GM19372 (cell line): ENCODE measurements around the gene APEX1.

ENCODE experiments used
- ATAC-seq: cut with Tn5 transposase; IDR thresholded peaks from one replicate; pipeline ENCODE4 v1.9.1; 2021; ENCODE audit warnings: mild to moderate bottlenecking, low read depth, moderate library complexity; ENCODE audit not compliant: unreplicated experiment

Gene APEX1

DNA sequence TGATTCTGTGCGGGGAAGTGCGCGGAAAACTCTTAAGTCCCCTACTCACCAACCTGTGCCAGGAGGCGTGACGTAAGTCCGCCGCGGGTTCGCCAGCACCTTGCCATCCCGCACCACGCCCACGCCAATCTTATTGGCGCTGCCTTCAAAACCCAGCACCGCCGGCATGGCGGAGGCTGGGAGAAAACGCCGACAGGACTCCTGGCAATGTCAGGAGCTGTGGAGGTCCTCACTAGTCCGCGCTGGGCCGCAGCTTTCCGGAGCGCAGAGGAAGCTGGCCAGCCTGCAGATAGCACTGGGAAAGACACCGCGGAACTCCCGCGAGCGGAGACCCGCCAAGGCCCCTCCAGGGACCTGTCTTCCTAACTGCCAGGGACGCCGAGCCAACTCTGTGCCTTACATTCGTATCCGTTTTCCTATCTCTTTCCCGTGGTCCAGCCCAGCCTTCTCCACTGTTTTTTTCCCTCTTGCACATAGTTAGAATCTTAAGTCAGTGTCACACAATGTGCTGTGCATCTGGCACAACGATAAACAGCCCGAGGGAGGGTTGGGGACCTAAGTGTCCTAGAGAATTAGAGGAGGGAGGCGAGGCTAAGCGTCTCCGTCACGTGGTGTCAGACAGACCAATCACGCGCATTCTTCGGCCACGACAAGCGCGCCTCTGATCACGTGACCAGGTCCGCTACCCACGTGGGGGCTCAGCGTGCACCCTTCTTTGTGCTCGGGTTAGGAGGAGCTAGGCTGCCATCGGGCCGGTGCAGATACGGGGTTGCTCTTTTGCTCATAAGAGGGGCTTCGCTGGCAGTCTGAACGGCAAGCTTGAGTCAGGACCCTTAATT is at the start of gene APEX1, which contains the start of gene OSGEP:
Gene APEX1, plus strand, starts transcription at position 711 of the 839 bp plus-strand sequence. CDS start 420 bp downstream, outside the sequence.
Gene OSGEP, minus strand, starts transcription at position 297 of the 839 bp plus-strand sequence. Its CDS starts 129 bp downstream, at position 168.
- ATAC-seq, result peak; percentile 82

DNA sequence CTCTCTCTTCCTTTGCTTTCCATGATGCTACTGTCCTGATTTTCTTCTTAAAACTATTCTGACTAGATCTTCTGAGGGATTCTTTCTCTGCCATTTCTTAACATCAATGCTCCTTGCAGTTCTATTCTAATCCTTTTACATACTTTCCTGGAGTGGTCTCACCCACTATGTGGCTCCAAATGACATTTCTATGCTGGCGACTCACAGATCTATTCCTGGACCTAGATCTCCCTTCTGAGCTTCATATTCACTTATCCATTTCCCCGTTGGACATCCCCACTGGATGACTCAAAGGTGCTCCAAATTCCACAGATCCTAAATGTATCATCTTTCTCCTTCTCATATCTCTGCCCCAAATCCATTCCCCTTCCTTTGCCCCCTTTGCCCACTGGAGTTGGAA is 45.8 kb upstream of the APEX1 start:
- no peak for ATAC-seq

DNA sequence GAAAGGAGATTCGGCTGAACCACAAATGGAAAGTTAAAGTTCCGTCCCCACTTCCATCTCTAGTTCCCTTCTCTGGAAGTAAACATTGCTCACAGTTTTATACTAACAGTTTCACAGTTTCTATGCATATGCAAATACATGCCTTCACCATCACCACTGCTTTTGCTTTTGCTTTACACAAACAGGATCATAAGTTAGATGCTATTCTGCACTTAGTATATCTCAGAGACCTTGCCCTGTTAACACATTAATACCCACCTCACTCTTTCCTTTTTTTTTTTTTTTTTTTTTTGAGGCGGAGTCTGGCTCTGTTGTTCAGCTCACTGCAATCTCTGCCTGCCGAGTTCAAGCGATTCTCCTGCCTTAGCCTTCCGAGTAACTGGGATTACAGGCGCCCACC is 42.6 kb upstream of the APEX1 start:
- peak; percentile 43 for ATAC-seq

DNA sequence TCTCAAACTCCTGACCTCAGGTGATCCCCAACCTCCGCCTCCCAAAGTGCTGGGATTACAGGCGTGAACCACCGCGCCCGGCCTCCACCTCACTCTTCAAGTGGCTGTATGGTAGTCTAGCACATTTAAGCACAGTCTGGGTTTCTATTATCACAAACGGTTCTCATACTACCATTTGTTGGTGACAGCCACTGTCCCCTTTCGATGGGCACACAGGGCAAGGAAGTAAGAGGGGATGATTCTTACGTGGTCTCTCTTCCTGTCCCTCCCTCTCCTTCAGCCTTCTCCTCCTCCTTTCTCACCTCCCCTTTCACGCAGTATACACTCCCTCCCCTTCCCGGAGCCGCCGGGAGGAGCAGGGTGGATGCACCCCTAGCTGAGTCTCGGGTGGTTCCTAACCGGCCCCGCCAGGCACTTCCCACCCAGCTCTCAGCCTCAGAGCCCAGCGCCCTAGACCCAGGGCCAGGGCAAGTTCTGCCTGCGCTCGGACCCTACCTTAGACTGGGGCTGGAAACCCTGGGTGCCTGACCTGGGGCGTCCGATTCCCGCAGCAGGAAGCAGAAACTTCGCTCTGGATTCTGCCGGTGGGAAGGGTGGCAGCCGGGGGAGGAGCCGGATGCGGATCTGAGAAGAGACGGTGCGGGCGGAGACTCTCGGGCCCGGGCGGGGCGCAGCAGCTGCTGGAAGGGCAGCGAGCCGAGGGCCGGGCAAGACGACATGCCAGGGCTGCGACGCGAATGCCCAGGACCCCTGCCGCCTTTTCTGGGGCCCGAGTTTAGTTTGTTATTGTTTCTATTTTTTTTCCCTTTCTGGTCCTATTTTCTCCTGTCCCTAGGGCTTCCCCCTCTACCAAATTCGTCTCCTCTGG is 41.9 kb upstream of the APEX1 start, which contains the start of gene TEP1:
Gene TEP1, minus strand, starts transcription at position 626 of the 868 bp plus-strand sequence. CDS start 5,062 bp downstream, outside the sequence.
- peak; percentile 53 for ATAC-seq

DNA sequence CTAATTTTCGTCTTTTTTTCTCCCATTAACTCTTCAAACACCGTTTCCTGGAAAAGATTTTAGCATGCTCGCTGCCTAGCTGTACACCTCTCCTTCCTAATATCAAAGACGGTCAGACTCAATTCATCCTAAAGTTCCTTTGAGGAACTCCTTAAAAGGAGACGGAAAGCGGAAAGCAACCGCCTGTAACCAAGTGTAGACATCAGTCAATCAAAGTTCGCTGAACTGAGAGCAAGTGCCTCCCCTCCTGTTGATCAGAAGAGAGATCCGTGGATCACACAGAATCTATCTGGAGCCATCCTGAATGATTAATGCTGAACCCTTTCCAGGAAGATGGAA is 41.3 kb upstream of the APEX1 start:
- peak; percentile 39 for ATAC-seq

DNA sequence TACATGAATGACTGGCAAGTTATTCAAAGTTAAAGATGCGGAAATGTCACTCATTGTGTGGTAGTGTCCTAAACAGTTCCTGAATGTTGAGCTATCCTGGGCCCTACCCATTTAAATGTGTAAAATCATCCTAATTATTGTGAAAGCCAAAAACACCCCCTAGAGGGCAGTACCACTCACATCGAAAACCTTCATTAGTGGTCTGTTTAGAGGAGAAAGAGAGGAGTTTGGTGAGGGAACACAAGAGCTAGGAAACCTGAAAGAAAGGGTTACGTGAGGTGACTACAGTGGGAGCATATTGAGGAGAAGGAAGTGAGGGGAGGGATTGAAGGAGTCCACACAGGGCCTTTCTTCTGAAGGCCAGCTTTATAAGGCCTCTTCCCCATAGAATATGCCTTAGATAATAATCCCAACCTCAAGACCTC is 39.2 kb upstream of the APEX1 start:
- no peak for ATAC-seq

DNA sequence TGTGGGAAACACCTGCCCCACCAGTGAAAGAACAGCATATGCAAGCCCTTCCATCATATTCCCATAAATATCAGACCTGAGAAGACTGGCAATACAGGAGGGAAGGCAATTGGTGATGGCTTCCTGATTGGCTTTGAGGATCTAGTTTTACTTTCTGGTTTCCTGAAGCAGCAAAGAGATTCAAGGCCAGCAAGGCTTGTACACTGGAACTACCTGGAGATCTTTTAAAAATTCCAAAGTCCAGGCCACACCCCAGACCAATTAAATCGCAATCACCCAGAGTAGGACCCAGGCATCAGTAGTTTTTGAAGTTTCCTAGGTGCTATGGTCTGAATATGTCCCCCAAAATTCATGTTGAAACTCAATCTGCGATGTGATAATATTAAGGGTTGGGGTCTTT is 38.8 kb upstream of the APEX1 start:
- no peak for ATAC-seq

DNA sequence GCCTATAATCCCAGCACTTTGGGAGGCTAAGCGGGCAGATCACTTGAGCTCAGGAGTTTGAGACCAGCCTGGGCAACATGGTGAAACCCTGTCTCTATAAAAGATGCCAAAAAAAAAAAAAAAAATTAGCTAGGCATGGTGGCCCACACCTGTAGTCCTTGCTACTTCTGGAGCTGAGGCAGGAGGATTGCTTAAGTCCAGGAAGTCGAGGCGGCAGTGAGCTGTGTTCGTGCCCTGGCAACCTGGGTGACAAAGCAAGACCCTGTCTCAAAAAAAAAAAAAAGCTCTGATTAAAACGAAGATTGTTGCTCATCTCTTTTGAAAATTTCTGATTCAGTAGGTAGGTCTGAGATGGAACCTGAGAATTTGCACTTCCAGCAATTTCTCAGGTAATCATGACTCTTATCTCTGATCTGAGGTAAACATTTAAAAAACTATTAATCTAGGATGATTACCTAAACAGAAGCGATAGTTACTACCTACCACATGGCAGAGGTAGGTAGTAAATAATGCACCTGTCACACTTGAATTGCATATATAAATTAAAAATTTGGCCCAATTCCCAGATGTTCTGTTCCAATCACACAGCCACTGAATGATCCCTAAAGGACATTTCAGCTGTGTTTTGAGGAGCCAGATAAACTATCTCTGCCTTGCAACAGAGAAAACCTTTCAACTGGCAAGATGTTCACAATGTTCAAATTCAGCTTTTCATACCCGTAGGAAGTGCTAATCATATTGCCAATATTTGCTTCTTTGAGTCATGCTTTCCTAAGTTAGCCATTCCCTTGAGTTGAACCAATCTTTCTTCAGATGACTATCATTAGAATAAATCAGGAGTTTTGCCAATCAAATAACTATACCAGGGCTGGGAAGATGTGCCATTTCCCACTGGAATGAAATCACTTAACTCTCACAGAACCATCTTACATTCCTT is 37.5 kb upstream of the APEX1 start:
- no peak for ATAC-seq

DNA sequence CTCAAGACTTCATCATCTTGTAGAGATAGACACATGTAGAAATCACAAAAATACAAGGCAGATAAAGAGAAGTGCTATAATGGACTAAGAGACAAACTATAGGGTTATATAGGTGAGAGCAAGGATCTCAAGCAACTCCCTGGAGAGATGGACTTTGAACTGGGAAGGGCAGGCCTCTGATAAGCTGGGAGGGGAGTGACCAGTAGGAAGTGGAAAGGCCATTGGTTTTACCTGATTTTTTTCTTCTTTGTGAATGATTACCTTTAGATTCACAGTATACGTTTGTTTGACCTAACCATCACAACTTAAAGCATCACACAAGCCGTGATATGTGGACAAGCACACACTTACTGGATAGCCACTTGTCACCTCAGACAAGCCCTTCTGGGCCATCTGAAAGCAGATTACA is 36.5 kb upstream of the APEX1 start:
- ATAC-seq, result no peak

DNA sequence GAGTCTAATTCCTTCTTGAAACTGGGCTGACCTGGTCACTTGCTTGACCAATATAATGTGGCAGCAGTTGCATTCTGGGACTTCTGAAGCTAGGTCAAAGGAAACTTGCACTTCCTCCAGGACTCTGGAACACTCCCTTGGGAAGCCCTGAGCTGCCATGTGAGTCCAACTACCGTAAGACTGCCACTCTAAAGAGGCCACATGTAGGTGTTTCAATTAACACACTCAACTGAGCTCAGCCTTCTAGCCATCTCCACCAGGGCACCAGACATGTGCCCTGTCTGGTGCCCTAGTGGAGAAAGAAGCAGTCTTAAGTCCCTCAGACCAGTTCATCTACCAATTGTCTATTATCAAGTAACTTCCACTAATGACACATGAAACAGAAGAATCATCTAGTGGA is 35.6 kb upstream of the APEX1 start:
- ATAC-seq, result no peak

DNA sequence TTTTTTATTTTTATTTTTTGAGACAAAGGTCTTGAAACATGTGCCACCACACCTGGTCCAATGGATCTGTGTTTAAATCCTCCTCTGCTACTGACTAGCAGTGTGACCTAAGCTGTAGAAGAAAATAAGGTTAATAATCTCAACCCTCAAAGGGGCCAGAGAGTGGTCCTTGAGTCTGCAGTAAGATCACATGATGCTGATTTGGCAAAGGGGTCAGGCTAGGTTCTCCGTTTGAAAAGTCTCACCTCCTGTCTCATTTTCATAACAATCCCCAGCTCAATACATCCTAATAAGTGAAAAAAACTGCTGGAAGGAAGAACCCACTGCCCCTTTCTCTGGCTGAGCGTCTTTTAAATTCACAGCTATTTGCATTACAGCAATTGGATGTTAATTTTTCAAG is 33.8 kb upstream of the APEX1 start:
- ATAC-seq, result no peak

DNA sequence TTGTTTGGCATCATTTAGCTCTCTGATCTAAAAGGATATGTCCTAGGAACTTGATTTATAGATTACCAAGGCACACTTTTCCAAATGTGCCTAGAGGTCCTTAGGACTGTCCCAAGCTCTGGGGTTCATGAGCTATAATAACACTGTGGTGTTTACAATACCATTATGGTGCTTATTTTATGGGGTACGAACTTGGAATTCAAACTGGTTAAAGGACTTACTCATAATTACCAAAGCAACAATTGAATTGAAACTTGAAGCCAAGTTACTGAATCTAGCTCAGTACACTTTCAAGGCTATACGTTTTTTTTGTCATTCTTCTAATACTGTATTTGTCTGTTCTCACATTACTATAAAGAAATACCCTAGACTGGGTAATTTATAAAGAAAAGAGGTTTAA is 32.1 kb upstream of the APEX1 start:
- ATAC-seq, result no peak

DNA sequence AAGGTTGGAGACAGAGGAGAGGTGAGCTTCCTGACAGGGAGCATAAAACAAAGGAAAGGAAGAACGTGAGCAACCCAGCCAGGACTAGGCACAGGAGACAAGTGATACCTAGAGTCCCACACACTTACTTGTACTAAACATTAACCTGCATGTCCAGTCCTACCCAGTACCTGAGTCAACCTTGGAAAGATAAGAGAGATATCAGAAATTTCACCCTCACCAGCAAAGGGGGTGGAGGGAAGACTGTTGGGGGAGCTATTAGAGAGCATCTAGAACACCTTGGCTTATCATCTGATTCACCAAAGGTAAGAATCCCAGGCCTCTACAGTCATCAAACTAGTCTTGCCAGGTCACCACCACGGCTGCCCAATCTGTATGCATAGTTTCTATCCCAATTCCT is 30.2 kb upstream of the APEX1 start:
- ATAC-seq, result no peak

DNA sequence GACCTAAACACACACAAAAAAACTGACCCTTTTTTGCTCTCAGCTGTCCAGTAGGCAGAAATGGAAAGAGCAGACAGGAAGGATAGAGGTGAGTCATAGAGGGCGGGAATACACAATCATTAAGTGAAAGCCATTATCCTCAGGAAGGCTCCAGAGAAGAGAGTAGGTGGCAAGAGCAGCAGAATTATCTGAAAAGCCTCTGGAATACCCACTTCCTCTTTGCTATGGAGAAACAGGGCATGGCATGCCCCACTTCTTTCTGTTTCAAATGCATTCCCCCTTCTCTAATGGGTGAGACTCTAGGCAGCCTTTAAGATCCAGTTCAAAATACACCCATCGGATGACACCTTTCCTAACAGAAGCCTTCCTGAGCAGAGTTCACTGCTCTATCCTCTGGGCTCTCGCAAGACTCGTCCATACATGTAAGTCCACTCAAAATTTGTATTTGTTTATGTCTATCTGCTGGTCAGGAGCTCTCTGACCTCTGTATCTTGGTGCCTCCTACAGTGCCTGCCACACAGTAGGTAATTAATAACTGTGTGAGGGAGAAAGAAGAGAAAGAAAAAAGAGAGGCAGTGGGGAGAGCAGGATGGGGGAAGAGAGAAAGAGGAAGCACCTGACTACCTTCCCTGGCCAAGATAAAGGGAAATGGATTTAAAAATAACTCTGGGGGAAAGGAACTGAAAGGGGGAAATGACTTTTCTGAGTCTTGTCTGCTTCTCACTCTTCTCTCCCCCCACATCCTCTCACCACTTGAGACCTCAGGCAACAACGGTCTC is 27.6 kb upstream of the APEX1 start:
- ATAC-seq, result peak; percentile 63

DNA sequence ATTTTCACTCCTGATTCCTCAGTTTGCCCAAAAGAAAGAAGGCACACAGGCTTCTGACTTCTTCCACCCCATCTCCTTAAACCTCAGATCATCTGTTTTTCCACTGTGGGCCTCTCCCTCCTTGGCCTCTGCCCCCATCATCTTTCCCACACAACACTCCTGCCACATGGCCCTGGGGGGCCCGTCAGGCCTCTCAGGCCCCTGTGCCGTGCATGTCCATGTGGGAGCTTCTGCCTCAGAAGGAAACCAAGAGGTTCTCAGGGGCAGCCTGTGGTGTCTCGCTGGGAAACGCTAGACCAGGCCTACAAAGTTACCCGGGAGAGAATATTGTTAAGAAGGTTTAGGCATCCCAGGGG is 27.0 kb upstream of the APEX1 start:
- peak; percentile 22 for ATAC-seq

DNA sequence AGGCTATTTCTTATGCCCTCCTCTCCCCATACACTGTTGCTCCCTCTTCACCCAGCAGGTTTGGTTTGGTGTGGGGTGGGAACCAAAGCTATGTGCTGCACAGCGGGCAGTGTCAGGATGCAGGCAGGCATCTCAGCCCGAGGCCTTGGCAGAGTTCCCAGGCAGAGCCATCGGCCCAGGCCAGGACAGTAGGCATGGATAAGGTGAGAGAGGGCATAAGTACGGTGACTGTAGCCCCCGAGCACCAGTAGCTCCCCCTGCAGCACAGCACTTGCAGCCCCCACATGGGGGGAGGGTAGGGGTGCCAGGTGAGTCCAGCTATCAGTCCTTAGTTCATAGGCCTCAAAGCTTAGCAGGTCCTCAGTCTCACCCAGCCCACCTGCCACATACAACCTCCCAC is 26.2 kb upstream of the APEX1 start:
- no peak for ATAC-seq

DNA sequence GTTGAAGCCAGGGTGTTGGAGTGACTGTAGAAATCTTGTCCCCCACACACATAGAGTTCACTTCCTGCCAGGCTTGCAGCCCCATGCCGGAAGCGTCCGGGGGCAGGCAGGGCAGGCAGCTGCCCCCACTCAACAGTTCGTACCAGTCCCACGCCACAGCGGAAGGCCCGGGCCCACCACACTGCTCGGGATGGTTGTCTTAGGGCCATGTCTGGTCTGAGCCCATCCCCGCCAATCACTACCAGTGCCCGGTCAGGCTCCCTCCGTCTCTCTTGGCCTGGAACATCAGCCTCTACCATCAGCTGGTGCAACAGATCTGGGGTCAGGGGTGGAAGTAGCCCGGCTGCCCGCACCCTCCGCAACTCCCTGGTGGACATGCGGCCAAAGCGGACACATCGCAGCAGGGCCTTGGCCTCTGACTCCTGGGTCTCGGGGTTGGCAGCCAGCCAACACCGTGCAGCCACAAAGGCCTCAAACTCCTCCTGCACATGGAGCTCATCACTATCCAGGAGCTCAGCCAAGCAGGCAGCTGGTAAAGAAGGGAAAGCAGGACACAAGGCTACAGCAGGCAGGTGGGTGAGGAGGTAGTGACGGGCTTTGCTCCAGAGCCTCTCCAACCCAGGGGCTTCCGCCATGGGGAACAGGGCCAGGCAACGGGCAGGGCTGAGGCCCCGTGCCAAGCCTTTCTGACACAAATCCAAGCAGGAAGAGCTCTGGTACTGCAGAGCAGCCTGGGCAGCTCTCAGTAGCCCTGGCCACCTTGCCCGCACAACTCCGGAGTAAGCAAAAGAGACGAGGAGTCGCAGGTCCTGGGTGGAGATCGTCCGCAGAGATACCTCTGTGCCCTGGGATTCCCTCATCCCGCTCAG is 25.0 kb upstream of the APEX1 start:
- ATAC-seq, result no peak

DNA sequence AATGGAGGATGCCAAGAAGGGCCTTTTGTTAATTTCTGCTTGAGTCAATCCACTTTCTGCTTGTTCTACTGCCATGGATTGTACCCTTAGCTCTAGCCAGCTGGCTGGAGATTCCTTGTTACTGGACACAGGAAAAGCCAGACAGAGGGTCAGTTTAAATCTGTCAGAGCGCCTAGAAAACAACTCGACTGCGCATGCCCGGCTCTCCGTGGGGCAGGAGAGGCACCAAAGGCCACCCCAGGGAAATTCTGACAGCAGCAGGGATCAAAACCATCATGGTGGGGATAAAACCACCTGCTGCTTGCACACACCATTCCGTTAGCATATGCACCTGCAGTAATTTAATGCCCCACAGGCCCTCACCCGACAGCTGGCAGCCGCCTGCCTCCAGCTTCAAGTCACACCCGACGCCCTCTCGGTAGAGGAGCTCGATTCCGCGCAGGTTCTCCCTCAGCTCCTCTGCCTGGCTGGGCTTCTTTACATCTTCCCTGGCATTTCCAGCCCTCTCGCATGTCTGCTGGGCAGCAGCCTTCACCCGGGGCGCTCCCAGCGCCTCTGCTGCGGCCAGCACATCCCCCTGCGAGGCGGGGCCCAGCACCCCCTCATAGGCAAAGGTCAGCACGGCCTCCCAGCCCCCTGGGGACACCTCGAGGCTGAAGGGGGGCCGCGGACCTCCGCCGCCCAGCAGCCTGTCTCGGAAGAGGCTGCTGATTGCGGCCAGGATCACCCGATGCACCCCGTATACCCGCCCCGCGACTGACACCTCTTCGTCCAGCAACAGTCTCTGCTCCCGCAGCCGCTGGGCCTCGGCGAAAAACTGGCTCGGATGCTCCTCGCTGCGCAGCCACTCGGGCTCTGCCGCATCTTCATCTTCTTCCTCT is 20.1 kb upstream of the APEX1 start:
- ATAC-seq, result no peak
